Activated naive CD8-positive, alpha-beta T cell treated with anti-CD3 and anti-CD28 coated beads, Interleukin-2, amount 50 U/mL, for 24 hours (primary cell): ENCODE results near the gene EMID1.

Experiments
- ATAC-seq: fragments of 150-1000 bp; cut with Tn5 transposase; one replicate; pipeline ENCODE4 v1.10.0; 2021
- DNase-seq: peaks from one replicate; pipeline ENCODE4 v3.0.0; 2021
- H3K27ac Mint-ChIP-seq: one replicate; pipeline ENCODE4 v1.8.0; 2021; ENCODE audit warnings: mild to moderate bottlenecking, mixed read lengths
- H3K27me3 Mint-ChIP-seq: one replicate; pipeline ENCODE4 v1.8.0; 2021; ENCODE audit warnings: mixed read lengths
- H3K36me3 Mint-ChIP-seq: one replicate; pipeline ENCODE4 v1.8.0; 2021; ENCODE audit warnings: low read depth, mixed read lengths
- H3K4me1 Mint-ChIP-seq: one replicate; pipeline ENCODE4 v1.8.0; 2021; ENCODE audit warnings: mixed read lengths
- H3K4me3 Mint-ChIP-seq: one replicate; pipeline ENCODE4 v1.8.0; 2021; ENCODE audit warnings: mild to moderate bottlenecking, moderate library complexity, mixed read lengths
- H3K9me3 Mint-ChIP-seq: one replicate; pipeline ENCODE4 v1.8.0; 2021; ENCODE audit warnings: mixed read lengths

EMID1 gene

DNA sequence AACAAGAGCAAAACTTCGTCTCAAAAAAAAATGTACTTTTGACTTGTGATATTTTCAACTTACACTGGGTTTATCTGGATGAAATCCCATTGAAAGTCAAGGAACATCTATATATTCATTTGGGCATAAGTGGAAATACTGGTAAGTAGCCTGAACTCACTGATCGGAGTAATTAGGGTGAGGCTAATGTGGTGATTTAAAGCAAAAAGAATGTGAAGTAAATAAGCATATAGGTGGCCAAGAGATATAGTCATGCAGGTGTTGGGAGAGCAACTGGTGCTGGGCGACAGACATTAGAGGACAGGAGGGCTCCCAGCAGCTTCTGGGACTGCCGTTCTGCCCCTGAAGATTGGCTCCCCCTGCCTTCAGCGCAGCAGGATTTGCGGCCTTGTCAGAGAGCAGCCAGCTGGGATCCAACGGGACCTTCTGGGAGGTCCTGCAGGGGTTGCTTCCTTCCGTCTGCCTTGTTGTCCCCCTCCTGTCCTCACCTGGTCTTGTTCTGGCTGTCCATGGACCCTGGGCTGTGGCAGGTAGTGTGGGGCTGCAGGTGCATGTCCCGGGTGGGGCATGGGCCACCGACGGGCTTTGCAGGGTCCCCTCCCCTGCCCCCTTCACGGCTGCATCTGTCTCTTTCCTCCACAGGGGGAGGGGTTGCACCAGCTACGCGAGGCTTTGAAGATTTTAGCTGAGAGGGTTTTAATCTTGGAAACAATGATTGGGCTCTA lies 48.0 kb downstream of the EMID1 start:
- Mint-ChIP-seq H3K4me1 (no peaks in the 10 kb centered on the region), H3K36me3 (no peaks in the 10 kb centered on the region), H3K27me3 (peaks cover 2% of the 10 kb centered on the region), H3K27ac (no peak overlapping the region), H3K4me3 (no peak overlapping the region), H3K9me3 (no peaks in the 10 kb centered on the region)
- ATAC-seq = no peak
- no peak for DNase-seq

DNA sequence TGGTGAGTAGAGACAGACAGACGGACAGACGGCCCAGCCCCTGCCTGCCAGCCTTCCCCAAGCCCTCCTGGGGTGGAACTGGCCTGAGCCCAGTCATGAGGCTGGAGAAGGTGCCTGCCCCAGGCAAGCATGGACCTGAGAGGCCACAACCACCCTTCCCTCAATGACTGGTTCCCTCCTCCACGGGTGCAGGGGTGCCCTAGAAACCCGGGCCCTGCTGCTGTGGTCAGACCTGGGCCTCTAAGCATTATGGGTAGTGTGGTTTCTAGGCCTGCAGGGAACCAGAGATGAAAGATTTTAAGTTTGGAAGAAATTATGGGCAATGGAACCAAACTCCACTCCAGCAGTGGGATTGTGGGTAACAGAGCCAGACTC lies 48.6 kb downstream of the EMID1 start:
- no peak overlapping the region for H3K4me3 Mint-ChIP-seq
- ATAC-seq (peak; percentile 33), DNase-seq (no peak)
- H3K27ac Mint-ChIP-seq = no peak overlapping the region
- H3K36me3 Mint-ChIP-seq = no peaks in the 10 kb centered on the region
- H3K9me3 Mint-ChIP-seq = no peaks in the 10 kb centered on the region
- no peaks in the 10 kb centered on the region for H3K4me1 Mint-ChIP-seq
- H3K27me3 Mint-ChIP-seq = peaks cover 2% of the 10 kb centered on the region

DNA sequence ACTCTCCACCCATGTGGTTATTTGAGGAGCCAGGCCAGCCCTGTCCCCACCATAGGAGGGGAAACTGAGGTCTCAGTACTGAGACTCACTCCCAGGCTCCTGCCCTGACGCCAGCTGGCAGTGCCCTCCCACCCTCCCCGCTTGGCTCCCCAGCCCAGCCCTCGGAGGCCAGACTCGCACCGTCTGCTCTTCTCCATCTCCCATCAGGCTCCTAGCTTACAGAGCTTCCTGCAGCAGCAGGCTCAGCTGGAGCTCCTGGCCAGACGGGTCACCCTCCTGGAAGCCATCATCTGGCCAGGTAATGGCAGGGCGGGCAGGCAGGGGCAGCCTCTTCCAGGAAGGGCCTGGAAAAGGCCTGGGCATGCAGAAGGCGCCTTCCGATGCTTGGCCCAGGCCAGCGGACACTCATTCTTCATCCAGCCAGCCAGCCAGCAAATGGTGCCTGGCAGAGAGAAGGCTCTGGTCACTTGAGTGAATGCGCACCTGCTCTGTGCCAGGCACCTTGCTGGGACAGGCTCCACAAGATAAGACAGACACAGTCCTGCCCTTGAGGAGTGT lies 49.4 kb downstream of the EMID1 start:
- no peak for ATAC-seq
- Mint-ChIP-seq H3K9me3 (no peaks in the 10 kb centered on the region), H3K4me1 (no peaks in the 10 kb centered on the region), H3K27me3 (peaks cover 2% of the 10 kb centered on the region), H3K4me3 (no peak overlapping the region), H3K27ac (no peak overlapping the region), H3K36me3 (no peaks in the 10 kb centered on the region)
- DNase-seq = no peak

DNA sequence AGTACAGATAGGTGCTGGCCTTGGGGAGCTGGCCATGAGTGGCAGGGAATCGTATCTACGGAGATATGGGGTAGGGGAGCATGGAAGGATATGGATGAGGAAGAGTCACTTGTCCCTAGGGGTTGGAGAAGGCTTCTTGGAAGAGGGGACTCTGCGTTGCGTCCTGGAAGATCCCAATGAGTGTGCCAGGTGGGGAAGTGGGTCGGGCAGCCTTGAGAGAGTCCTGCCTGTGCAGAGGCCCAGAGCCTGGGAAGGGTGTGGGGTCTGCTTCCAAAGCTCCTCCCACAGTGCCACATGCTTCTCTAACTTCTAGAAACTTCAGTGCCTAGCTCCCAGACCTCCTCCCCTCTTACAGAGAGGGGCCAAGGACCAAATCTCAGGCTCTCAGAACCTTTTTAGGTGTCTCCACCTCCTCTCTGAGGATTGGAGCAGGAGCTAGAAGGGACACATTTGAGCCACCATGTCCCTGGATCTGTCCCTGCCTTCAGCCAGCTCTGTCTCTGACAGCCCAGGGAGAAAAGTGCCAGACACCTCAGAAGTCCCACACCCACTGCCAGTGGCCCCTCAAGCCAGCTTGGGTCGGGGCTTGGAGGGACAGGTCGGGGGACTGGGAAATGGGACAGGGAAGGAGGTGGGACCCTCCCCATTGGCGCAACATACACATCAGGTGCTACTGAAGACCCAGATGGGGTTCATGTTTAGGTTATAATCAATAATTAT lies 51.1 kb downstream of the EMID1 start:
- H3K9me3 Mint-ChIP-seq = no peaks in the 10 kb centered on the region
- H3K36me3 Mint-ChIP-seq = no peaks in the 10 kb centered on the region
- no peaks in the 10 kb centered on the region for H3K4me1 Mint-ChIP-seq
- peaks cover 2% of the 10 kb centered on the region for H3K27me3 Mint-ChIP-seq
- no peak overlapping the region for H3K27ac Mint-ChIP-seq
- no peak for ATAC-seq
- H3K4me3 Mint-ChIP-seq = no peak overlapping the region
- no peak for DNase-seq

DNA sequence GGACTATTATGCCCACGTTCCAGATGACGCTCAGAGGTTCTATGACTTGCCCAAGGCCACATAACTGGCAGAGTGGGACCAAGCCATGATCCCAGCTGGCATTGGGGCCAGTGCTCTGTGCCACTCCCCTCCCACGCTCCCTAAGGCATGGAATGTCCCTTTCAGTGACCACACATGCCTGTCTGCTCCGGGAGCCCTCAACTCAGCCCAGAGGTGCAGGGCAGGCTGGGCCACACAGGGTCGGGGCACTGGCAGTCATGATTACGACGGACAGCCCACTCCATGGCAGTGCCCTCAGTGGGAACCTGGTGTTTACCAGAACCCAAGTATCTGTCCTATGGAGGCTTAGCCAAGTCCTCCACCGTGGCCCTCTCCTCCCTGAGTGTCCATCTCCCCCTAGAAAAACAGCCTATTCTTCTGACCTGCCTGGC lies 52.1 kb downstream of the EMID1 start:
- Mint-ChIP-seq H3K4me1 (no peaks in the 10 kb centered on the region), H3K36me3 (no peaks in the 10 kb centered on the region), H3K4me3 (no peak overlapping the region), H3K27ac (no peak overlapping the region), H3K9me3 (no peaks in the 10 kb centered on the region), H3K27me3 (peaks cover 2% of the 10 kb centered on the region)
- no peak for DNase-seq
- ATAC-seq = no peak

DNA sequence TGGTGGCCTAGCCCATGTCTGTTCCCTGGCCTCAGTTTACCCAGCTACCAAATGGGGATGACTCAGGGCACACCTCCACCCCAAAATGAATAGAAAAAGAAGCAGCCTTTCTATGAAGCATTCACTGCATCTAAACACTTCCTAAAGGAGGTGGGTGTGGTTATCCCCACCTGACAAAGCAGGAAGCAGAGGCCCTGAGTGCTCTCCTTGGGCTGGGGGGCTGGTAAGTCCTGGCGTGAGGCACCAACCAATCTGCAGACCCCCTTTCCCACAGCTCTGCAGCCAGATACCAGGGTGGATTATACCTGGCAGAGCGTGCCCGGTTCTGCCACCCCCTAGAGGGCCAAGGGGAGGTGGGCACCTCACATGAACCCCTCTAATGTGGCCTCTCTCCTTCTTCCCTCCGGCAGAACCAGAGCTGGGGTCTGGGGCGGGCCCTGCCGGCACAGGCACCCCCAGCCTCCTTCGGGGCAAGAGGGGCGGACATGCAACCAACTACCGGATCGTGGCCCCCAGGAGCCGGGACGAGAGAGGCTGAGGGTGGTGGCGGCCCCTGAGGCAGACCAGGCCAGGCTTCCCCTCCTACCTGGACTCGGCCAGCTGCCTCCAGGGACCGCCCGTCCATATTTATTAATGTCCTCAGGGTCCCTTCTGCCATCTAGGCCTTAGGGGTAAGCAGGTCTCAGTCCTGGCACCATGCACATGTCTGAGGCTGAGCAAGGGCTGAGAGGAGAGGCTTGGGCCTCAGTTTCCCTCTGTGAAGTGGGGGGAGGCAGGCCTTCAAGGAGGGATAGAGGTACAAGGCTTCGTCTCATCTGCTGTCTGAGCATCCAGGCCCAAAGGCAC lies 52.9 kb downstream of the EMID1 start:
- Mint-ChIP-seq H3K27ac (no peak overlapping the region), H3K4me1 (no peaks in the 10 kb centered on the region), H3K9me3 (no peaks in the 10 kb centered on the region), H3K27me3 (peaks cover under 1% of the 10 kb centered on the region), H3K4me3 (no peak overlapping the region), H3K36me3 (no peaks in the 10 kb centered on the region)
- DNase-seq (no peak), ATAC-seq (no peak)

DNA sequence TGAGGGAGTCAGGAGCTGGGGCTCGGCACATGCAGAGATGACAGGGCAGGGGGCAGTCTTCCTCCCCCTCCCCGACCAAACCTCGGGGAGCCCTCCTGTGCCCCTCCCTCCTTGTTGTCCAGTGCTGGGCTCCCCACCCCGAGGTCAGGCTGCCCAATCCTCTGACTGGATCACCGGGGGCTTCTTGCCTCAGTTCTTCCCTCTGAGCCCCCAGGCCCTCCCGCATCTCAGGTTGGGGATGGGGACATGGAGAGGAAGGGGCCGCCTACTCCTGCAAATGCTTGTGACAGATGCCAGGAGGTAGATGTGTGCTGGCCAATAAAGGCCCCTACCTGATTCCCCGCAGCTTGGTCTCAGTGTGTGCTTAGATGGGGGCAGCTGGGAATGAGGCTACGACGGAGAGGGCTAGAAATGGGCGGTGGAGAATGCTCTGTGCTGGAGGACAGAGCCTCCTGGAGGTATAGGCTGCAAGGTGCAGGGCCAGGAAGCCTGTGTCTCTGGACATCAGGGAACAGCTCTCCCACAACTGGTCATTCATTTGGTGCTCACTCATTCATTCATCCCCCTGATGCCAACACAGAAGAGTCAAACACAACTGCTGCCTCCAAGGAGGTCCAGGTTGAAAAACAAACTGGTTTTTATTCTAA lies 53.7 kb downstream of the EMID1 start:
- H3K27me3 Mint-ChIP-seq = no peaks in the 10 kb centered on the region

DNA sequence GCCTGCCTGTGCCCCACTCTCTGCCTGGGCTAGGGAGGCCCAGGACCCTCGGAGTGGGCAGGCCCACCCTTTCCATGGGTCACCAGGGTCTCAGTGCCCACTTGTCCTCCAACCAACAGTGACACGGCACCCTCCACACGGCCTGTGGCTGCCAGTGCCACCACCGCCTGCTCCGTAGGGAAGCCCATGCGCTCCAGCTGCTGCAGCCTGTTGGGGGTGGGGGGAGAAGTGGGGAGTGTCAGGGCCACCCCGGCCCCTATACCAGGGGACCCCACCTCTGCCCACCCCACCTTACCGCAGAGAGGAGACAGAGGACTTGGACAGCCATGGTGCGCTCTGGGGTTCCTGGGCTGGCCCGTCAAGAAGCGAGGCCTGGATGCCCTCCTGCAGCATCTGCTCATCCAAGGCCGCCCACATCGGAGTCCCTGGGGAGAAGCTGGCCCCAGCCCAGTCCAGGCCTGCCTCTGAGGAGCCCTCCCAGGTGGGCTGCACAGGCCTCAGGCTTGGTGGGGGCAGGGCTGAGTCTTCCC lies 54.4 kb downstream of the EMID1 start:
- H3K4me3 Mint-ChIP-seq = no peak overlapping the region
- H3K36me3 Mint-ChIP-seq = no peaks in the 10 kb centered on the region
- H3K4me1 Mint-ChIP-seq = no peaks in the 10 kb centered on the region
- no peaks in the 10 kb centered on the region for H3K27me3 Mint-ChIP-seq
- DNase-seq (no peak), ATAC-seq (no peak)
- no peak overlapping the region for H3K27ac Mint-ChIP-seq
- no peaks in the 10 kb centered on the region for H3K9me3 Mint-ChIP-seq

More for the DNA sequence above, 53.7 kb downstream of the EMID1 start:
- no peaks in the 10 kb centered on the region for H3K4me1 Mint-ChIP-seq
- no peaks in the 10 kb centered on the region for H3K9me3 Mint-ChIP-seq
- no peak overlapping the region for H3K27ac Mint-ChIP-seq
- no peaks in the 10 kb centered on the region for H3K36me3 Mint-ChIP-seq
- no peak overlapping the region for H3K4me3 Mint-ChIP-seq
- no peak for ATAC-seq
- no peak for DNase-seq

DNA sequence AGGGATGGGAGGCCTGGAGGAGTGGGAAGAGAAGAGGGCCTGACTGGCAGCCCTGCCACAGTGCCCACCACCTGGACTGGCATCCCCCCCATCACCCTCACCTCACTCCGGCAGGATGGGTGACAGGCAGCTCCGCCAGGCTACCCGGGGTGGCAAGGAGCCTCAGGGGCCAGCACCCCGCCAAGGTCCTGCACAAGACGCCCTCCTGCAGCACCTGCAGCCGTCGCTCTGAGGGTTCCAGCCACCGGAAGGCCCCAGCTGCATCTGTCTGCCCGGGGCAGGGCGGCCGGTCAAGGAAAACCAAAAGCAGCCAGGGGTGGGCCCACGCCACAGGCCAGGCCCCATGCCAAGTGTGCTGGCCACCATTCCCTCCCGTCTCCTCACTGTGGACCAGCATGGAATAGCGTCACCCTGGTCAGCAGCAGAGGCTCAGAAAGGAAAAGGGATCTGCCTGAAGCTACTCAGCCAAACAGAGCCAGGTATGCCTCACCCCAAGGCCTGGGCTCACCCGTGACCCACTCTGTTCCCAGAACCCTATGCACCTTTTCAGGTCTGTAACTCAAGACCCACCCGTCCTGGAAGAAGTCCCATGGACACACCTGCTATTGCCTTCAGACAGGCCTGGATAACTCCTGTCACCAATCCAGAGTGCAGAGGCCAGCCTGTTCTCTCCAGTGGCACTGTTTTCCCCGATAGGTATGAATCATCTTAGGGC lies 55.1 kb downstream of the EMID1 start:
- DNase-seq = no peak
- Mint-ChIP-seq H3K9me3 (no peaks in the 10 kb centered on the region), H3K4me3 (no peak overlapping the region), H3K36me3 (no peaks in the 10 kb centered on the region), H3K4me1 (no peaks in the 10 kb centered on the region), H3K27ac (no peak overlapping the region), H3K27me3 (no peaks in the 10 kb centered on the region)
- no peak for ATAC-seq

DNA sequence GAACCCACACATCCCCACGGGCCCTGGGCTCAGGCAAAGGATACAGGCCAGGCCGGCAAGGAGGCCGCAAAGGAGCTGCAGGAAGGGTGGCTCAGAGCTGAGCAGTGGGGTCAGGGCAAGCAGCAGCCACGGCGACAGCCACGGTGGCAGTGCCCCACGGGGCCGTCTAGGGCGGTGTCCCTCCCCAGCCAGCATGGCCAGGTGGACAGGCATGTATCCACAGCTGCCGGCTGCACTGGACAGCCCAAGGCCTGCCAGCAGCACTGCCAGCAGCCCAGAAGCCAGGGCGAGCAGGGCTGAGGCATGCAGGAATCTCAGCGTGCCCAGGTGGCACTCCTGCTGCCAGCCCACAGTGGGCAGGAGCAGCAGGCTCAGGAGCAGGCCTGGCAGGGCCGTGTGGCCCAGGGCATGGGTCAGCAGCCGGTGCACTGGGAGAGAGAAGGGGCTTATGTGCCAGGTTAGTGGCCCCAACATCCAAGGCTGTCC lies 58.1 kb downstream of the EMID1 start:
- H3K4me1 Mint-ChIP-seq = peaks cover 14% of the 10 kb centered on the region
- no peak overlapping the region for H3K27ac Mint-ChIP-seq
- ATAC-seq (no peak), DNase-seq (no peak)
- H3K27me3 Mint-ChIP-seq = peaks cover 3% of the 10 kb centered on the region
- H3K9me3 Mint-ChIP-seq = no peaks in the 10 kb centered on the region
- H3K36me3 Mint-ChIP-seq = peaks cover 17% of the 10 kb centered on the region
- H3K4me3 Mint-ChIP-seq = no peak overlapping the region

DNA sequence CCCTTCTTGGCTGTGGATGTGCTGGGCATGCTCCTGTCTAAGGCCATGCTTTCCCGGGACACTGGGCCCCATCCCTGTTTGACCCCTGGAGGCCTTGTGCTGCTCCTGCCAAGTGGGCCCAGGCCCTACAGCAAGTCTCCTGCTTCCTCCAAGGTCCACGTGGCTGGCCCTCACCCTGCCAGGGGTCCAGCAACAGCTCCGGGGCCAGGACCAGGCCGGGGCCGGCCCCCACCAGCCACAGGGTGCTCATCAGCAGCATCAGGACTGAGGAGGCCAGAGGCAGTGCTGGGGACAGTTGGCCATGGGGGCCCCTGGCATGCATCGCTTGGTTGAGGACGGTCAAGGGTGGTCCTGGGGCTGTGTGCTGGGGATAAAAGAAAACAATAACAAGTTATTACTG lies 59.6 kb downstream of the EMID1 start:
- H3K27ac Mint-ChIP-seq = no peak overlapping the region
- H3K27me3 Mint-ChIP-seq = peaks cover 3% of the 10 kb centered on the region
- H3K9me3 Mint-ChIP-seq = no peaks in the 10 kb centered on the region
- H3K36me3 Mint-ChIP-seq = peaks cover 32% of the 10 kb centered on the region
- H3K4me1 Mint-ChIP-seq = peaks cover 23% of the 10 kb centered on the region
- no peak overlapping the region for H3K4me3 Mint-ChIP-seq
- no peak for DNase-seq
- no peak for ATAC-seq

DNA sequence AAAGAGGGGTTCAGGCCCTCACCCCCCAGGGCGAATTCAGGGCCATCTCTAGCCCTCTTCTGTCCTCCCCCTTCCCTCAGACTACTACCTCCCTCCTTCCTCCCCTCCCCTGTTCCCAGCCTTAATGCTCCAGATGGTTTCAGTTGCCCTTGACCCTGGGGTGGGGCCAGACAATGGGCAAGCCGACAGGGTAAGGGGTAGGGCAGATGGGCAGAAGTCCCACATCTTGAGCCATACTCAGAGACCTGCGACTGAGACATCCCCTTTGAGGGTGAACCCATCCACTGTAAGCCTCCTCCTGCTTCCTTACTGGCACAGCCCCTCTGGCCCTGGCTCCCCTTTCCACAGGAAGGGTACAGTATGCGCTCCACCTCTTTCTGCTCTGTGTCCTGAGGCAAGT lies 60.2 kb downstream of the EMID1 start:
- Mint-ChIP-seq H3K9me3 (no peaks in the 10 kb centered on the region), H3K27ac (peak overlapping the region; percentile 100), H3K4me3 (peak overlapping the region; percentile 100), H3K36me3 (peaks cover 38% of the 10 kb centered on the region), H3K27me3 (peaks cover 3% of the 10 kb centered on the region), H3K4me1 (peaks cover 29% of the 10 kb centered on the region)
- no peak for DNase-seq
- ATAC-seq = no peak

DNA sequence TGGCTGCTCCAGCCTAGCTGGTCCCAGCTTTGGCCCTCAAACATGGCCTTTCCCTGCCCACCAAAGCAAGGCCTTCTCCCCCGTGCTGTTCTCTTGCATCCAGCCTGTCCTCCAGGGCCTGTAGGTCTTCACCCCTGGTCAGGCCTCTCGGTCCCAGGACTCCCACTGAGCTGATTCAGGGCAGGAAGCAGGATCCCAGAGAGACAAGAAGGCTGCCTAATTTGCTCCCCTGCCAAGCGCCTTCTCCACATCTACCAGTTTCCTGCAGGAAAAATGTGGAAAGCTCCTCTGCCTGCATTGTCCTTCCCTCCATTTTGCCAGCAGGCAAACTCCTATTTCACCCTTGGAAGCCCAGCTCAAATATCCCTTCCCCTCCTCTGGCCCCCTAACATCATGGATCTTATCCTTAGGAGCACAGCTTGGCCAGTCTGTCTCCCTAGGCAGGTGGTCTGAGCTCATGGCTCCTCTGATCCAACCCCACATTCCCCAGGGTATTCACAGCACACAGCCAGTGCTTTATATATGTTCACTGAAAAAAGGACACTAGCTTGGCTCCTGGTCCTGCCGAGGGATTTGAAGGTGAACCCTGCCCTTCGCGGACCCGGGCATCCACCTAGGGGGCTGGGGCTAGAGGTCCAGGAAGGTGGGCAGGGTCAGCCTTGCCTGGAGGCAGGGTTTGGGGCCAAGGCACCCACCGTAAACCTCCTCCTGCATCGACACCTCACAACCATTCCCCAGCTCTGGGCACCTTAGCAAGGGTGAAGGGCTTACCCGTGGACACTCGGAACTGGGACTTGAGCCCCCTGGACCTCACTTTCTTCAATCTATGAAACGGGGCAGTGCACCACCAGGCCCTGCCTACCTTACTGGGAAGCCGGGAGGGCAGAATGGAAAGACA lies 61.1 kb downstream of the EMID1 start:
- Mint-ChIP-seq H3K4me1 (peaks cover 38% of the 10 kb centered on the region), H3K36me3 (peaks cover 46% of the 10 kb centered on the region), H3K4me3 (peak overlapping the region; percentile 100), H3K27ac (peak overlapping the region; percentile 100), H3K27me3 (peaks cover 3% of the 10 kb centered on the region), H3K9me3 (no peaks in the 10 kb centered on the region)
- ATAC-seq (no peak), DNase-seq (peak; percentile 17)
